ENCODE data around the gene ARHGEF9. TPM values are rescaled to one million over a fixed set of nuclear protein-coding genes. Genes with fewer than 3 reads are reported as not detected.

Gene ARHGEF9
- polyA plus RNA-seq, 1 donor from 2014 or later: 71.9 TPM

GRCh38 chrX:63740382-63740781 lies 44.6 kb downstream of the ARHGEF9 start:
- Histone ChIP-seq H2AFZ (ENCODE audit: low read depth, low read length) (no peak overlapping the region), H3K36me3 (ENCODE audit: insufficient read depth, low read length) (no peaks in the 10 kb centered on the region), H3K4me3 (ENCODE audit: low read length) (no peak overlapping the region), H3K27ac (ENCODE audit: low read length) (no peak overlapping the region), H3K9ac (ENCODE audit: low read length) (no peak overlapping the region), H4K20me1 (ENCODE audit: insufficient read depth) (no peaks in the 10 kb centered on the region), H3F3A (ENCODE audit: insufficient read depth, low read length, poor library complexity, severe bottlenecking) (no peaks in the 10 kb centered on the region), H3K27me3 (ENCODE audit: insufficient read depth, low read depth, low read length) (no peaks in the 10 kb centered on the region), H3K9me3 (ENCODE audit: low read length) (no peaks in the 10 kb centered on the region), H3K4me2 (ENCODE audit: low read length) (no peak overlapping the region), H3K79me2 (replicated peaks; ENCODE audit: insufficient read depth, low read length) (peaks cover 51% of the 10 kb centered on the region), H3K9me2 (ENCODE audit: insufficient read depth, low read length) (no peaks in the 10 kb centered on the region)
- TF ChIP-seq, protein P1, sequence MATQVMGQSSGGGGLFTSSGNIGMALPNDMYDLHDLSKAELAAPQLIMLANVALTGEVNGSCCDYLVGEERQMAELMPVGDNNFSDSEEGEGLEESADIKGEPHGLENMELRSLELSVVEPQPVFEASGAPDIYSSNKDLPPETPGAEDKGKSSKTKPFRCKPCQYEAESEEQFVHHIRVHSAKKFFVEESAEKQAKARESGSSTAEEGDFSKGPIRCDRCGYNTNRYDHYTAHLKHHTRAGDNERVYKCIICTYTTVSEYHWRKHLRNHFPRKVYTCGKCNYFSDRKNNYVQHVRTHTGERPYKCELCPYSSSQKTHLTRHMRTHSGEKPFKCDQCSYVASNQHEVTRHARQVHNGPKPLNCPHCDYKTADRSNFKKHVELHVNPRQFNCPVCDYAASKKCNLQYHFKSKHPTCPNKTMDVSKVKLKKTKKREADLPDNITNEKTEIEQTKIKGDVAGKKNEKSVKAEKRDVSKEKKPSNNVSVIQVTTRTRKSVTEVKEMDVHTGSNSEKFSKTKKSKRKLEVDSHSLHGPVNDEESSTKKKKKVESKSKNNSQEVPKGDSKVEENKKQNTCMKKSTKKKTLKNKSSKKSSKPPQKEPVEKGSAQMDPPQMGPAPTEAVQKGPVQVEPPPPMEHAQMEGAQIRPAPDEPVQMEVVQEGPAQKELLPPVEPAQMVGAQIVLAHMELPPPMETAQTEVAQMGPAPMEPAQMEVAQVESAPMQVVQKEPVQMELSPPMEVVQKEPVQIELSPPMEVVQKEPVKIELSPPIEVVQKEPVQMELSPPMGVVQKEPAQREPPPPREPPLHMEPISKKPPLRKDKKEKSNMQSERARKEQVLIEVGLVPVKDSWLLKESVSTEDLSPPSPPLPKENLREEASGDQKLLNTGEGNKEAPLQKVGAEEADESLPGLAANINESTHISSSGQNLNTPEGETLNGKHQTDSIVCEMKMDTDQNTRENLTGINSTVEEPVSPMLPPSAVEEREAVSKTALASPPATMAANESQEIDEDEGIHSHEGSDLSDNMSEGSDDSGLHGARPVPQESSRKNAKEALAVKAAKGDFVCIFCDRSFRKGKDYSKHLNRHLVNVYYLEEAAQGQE (IDR thresholded peaks at IDR 0.05; ENCODE audit: borderline replicate concordance): no peak
- TF ChIP-seq TAF1 (IDR thresholded peaks at IDR 0.05; ENCODE audit: low read depth) (no peak), RAD21 (conservative IDR thresholded peaks at IDR 0.05) (no peak), SMC3 (conservative IDR thresholded peaks at IDR 0.05; ENCODE audit: poor library complexity) (no peak), EP300 (conservative IDR thresholded peaks at IDR 0.05; ENCODE audit: poor library complexity, severe bottlenecking) (no peak), EZH2 (IDR thresholded peaks at IDR 0.05; ENCODE audit: borderline replicate concordance, insufficient read depth, low read length, poor library complexity, severe bottlenecking) (no peak), CTCF (IDR thresholded peaks at IDR 0.05; ENCODE audit: poor library complexity, severe bottlenecking) (no peak), MXI1 (conservative IDR thresholded peaks at IDR 0.05; ENCODE audit: poor library complexity, severe bottlenecking) (no peak), POLR2AphosphoS5 (IDR thresholded peaks at IDR 0.05) (no peak)

DNA sequence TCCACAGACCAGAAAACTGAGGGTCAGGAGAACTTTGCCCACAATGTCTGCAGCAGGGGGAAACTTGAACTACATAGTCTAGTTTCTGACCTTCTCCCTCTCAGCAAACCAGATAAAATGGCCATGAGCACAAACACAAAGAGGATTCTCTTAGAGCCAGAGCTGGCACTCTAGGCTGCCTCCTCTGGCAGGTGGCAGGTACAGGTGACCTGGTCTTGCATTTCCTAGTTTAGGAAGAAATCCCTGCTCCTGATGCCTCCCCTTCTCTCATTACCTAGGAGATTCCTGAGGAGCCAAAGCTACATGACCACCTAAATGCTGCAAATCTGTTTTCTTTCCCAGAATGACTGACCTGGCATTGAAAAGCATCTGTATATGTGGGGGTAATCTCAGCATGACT lies 45.1 kb downstream of the ARHGEF9 start:
- Histone ChIP-seq H2AFZ (ENCODE audit: low read depth, low read length) (no peak overlapping the region), H3K4me2 (ENCODE audit: low read length) (no peak overlapping the region), H3K9ac (ENCODE audit: low read length) (no peak overlapping the region), H3K4me3 (ENCODE audit: low read length) (no peak overlapping the region), H3K27ac (ENCODE audit: low read length) (no peak overlapping the region), H3K9me3 (ENCODE audit: low read length) (no peaks in the 10 kb centered on the region), H3F3A (ENCODE audit: insufficient read depth, low read length, poor library complexity, severe bottlenecking) (no peaks in the 10 kb centered on the region), H3K79me2 (replicated peaks; ENCODE audit: insufficient read depth, low read length) (peaks cover 51% of the 10 kb centered on the region), H3K36me3 (ENCODE audit: insufficient read depth, low read length) (no peaks in the 10 kb centered on the region), H3K27me3 (ENCODE audit: insufficient read depth, low read depth, low read length) (no peaks in the 10 kb centered on the region), H4K20me1 (ENCODE audit: insufficient read depth) (no peaks in the 10 kb centered on the region), H3K9me2 (ENCODE audit: insufficient read depth, low read length) (no peaks in the 10 kb centered on the region)
- TF ChIP-seq TAF1 (IDR thresholded peaks at IDR 0.05; ENCODE audit: low read depth) (no peak), CTCF (IDR thresholded peaks at IDR 0.05; ENCODE audit: poor library complexity, severe bottlenecking) (no peak)

All from neural cell (in vitro differentiated cells).